Hematopoietic multipotent progenitor cell treated with erythropoietin and hydrocortisone succinate and interleukin-3 and kit ligand, for 15 days (in vitro differentiated cells): ENCODE measurements around the gene SMAD3.

Source experiments
- DNase-seq: peaks from one replicate; pipeline ENCODE4 v3.0.0-alpha.2; 2015; ENCODE audit warnings: low spot score

The SMAD3 gene

DNA sequence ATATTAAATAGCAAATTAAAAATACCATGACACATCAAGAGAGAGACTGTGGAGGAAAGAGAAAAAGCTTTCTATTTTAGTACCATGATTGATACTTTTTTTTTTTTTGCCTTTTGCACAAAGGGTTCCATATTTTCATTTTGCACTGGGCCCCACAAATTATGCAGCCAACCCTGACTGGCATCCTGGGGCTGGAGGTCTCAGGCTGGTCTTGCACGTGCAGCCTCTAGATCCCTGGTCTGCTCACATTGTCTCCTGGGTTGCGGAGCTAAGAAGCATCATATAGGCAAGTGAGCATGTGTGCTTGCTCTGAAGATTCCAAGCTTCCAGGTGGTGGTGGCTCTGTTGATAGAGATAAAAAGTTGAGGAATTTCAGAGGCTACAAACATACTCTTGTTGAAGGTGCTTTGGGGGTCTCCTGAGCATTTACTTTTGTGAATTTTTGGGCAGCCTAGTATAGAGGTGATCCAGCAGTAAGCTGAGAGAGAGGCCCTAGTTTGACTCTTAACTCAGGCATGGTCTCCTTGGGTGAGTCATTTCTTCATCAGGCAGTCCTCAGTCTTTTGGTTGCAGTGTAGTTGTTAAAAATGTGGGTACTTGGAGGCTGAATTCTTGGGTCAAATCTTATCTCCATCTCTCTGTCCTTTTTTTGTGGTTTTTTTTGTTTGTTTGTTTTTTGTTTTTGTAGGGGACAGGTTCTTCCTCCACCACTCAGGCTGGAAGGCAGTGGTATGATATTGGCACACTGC lies 31.3 kb downstream of the SMAD3 start:
- DNase-seq = no peak

DNA sequence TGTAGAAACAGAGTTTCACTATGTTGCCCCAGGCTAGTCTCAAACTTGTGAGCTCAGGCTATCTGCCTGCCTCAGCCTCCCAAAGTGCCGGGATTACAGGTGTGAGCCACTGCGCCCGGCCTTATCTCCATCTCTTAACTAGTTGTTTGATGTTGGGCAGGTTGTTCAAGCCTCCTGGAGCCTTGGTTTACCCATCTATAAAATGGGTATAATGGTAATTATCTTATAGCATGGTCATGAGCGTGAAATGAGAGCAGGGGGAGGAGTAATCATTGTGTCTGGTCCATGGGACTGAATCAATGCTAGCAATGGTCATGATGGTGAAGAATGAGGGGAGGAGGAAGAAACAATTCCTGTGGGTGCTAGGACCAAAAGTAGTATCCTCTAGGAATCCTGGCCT lies 32.0 kb downstream of the SMAD3 start:
- DNase-seq = no peak

DNA sequence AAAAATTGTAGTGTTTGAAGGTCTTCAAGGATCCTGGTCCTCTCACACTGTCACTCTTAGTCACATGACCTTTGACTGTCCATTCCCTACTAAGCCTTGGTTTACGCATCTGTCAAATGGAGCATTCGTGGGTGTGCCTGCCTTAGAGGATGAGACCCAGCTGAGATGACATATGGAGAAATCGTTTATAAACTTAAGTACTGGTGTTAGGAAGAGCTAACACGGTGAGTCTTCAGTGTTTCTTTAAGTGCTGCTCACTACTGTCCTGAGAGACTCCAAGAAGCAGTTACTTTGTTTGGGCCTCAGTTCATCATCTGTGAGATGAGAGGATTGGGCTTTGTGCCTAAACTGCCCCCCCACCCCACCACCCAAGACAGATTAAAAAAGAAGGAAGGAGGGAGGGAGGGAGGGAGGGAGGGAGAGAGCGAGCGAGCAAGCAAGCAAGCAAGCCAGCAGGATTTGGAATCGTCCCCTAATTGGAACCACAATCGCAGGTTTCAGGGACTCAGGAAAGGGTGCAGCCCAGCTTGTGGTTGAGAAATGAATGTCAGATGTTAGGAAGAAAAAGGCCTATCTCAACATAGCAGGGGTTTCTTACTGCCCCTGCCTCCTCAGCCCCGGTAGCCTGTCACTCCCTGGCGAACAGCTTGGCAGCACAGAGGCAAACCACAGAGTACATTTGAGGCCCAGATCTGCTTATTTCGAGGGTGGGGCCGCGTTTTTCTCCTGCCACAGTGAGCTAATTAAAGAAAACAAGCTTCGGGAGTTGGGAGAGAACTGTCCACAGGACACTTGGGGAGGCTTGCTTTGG lies 32.7 kb downstream of the SMAD3 start:
- DNase-seq = no peak

DNA sequence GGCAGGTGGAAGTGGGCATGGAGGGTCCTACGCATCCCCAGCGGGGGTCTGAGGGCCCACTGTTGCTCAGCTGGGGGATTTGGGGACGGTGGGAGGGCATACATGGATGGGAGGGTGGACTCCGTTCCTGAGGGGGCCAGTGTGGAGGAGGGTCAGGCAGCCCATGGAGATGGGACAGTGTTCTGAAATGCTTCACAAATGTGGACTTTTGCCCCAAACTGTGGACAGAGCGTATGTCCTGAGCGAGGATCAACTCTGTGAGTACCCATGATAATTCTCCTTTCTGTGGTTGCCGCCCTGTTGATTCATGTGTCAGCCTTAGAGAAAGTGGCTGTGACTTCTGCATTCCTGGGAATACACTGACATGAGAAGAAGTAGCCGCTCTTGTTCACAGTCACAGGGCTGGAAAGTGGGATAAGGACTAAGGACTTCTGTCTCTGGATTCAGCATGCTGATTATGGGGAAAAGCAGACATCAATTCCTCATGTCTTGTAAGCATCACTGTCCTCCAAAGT lies 33.4 kb downstream of the SMAD3 start:
- no peak for DNase-seq

DNA sequence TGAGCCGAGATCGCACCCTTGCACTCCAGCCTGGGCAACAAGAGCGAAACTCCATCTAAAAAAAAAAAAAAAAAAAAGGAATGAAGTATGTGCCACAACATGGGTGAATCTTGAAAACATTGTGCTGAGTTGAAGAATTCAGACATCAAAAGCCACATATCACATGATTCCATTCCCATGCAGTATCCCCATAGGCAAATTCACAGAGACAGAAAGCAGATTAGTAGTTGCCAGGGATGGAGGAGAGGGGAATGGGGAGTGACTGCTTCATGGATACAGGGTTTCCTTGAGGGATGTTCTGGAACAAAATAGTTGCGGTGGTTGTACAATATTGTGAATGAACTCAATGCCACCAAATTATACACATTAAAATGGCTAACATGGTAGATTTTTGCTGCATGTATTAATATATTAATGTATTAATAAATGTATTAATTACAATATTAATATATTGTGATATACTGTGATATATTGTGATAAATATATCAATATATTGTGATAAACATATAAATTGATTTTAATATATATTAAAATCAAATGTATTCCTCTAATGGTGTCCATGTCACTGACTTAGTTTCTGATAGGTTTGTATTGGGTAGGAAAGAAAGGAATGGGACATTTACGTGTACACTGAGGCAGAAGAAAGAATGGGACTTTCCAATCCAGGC lies 34.9 kb downstream of the SMAD3 start:
- DNase-seq = no peak

DNA sequence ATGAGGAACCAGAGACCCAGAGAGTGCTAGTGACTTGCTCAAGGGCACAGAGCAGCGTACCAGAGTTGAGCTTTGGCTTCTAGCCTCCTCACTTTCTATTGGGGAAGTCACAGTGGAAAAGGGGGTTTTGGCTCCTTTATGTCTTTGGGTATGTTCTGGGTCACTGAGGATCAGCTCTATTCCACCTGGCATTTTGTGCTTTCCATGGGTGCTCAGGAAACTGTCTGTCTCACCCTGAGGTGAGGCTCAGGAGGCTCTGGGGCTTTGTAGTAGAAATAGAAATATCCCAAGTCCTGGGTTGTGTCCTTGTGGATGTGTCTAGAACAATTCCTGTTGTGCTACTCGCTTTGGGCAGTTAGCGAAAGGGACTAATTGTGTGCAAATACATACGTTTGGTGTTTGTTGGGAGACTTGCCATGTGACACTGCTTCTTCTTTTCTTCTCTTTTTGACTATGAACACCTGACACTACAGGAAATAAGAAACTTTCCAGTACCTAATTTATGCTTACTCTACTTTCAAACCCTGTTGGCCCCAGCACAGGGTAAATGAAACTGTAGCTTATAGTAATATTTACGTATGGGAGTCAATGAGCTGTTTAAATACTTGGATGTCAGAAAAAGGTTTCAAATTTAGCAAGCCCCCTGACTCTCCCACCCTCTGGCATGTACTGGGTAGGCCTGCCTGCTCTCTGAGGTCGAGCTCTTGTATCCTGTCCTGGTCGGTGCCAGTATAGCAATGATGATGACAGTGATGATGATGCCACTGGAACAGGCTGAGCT lies 35.6 kb downstream of the SMAD3 start:
- no peak for DNase-seq

DNA sequence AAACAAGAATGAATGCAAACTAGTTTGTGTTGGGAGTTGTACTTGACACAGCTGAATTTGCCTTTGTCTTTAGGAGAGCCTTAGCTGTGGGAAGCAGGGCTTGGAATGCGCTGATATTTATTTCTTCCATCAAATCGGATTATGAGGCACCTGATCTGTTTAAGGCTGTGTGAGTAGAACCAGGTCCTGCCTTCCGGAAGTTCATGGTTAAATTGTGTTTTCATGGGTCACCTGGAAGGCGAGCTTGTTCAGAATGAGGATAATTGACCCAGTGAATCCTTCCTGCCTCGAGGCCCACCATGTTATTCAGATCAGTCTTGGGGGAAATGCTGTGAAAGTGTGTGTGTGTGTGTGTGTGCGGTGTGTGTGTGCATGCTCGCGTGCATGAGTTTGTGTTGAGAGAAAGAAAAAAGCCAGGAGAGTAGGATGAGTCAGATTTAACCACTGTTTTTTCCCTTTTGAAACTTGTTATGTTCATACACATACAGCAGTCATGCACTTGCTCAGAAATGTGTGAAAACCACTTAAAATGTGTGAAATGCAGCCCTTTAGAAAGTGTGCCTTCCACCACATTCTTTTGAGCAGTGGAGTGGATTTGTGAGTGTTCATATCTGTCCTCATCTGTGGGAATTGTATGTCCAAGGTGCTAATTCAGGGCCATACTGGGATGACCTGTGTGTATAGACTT lies 36.7 kb downstream of the SMAD3 start:
- DNase-seq = no peak

DNA sequence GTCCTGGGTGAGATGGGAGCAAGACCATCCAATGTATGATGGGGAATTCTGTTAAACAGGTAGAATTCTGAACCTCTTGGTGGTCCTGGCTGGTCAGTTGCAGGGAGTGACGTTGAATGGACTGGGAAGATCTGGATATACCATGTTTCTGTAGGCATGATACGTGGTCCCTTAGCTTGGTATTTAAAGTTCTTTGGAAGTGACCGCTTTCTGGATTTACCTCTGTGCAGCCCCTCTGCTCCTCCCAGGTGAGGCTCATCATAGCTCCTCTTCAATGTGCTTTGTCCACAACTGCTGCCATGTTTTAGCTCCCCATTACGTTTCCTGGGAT lies 37.2 kb downstream of the SMAD3 start:
- no peak for DNase-seq

DNA sequence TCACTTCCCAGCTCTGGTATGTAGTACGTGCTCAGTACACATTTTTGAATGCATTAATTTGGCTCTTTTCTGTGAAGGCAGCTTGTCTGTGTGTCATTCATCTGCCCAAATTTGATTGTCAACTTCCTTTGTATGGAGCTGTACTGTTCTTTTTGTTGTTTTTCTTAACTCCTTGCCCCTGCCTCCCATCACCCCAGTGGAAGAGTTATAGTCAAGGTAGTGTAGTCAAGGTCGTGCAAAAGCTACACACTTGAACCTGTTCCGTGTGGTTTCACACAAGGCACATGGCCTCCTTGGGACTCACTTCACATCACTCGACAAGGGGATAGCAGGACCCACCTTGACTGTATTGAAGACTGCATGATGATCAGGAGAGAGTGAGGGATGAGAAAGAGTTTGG lies 37.6 kb downstream of the SMAD3 start:
- DNase-seq = no peak

DNA sequence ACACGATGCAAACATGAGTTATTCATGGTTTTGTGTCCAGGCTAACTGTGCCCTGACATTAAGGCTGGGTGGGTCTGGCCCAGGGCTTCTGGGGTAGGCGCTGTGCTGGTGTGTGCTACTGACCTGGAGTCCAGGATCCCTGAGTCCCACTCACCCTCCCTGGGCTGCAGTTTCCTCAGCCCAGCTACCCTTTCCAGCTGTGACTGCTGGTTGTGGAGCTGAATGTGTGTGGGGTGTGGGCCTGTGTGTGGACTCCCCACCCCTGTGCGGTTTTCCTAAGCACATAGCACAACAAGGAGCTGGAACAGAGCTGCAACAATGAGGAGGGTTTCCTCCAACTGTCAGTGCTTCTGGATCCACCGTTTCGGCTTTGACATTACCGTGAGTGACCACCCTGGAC lies 38.0 kb downstream of the SMAD3 start:
- DNase-seq = no peak

DNA sequence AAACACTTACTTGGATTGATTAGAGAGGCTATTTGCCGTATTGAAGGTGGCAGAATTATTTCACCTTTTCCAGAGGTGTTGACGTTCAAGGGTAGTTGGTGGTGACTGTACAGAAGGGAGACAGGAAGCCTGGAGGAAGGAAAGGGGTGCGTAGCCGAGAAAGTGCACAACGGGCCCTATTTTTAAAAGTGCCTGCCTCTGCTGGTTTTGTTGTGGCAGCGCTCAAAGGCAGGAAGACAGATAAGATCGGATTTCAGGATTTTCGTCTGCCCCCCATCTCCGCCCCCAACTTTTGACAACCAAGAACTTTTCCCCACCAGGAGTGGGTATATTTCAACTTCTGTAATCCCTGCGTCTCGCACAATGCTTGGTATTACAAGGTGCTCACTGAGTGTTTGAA lies 38.5 kb downstream of the SMAD3 start:
- DNase-seq = no peak

DNA sequence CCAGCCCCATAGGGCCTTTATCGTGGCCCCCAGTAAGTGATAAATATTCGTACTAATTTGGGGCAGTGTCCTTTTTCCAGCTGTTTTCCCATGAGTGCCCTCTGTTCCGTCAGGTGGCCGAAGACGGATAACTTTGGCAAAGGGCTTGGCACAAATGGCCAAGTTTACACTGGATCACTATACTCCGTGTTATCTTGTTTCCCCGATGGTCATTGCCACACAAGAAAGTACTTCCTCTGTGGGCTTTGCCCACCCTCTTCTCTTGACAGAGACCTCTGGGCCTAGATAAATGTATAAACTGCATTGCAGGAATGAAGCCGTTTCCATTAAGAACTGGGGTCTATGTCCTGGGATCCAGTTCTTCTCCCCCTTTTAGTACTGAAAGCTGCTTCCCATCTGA lies 39.1 kb downstream of the SMAD3 start:
- no peak for DNase-seq

DNA sequence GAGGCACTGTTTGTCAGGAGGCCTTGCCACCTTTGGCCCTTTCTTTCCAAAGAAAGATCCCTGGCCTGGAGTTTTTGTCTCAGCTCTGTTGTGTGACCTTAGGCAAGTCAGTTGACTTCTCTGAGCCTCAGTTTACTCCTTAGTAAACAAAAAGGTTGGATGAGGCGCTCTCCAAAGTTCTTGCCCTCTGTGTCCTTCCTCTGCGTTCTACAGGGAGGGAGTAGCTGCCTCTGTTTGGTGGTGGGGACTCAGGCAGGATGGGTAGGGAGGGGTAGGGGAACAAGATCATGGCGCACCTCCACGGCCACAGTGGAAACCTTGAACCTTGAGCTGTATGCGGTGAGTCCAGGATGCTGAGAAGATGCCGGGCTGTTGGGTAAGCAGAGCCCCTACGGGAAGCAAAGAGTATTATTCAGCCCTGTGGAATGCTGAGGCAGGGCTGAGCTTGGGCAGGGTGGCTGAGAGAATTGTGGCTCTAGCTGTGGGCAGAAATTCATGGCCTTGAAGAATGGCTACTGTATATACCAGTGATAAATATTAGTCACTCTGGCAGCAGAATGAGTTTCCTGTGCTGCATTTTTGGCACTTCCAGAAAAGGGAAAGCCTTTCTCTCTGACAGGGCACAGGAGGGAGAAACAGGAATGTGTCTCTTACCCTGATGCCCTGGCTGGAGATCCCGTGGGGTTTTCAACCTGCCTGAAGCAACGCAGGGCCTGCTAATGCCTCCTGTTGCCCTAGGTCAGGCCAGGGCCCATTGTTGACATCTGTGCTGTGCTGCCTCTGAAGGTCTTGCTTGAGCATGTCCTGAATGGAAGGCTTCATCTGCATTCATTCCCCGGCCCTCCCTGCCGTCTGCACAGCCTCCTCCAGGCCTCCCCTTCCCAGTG lies 39.9 kb downstream of the SMAD3 start:
- DNase-seq = no peak

DNA sequence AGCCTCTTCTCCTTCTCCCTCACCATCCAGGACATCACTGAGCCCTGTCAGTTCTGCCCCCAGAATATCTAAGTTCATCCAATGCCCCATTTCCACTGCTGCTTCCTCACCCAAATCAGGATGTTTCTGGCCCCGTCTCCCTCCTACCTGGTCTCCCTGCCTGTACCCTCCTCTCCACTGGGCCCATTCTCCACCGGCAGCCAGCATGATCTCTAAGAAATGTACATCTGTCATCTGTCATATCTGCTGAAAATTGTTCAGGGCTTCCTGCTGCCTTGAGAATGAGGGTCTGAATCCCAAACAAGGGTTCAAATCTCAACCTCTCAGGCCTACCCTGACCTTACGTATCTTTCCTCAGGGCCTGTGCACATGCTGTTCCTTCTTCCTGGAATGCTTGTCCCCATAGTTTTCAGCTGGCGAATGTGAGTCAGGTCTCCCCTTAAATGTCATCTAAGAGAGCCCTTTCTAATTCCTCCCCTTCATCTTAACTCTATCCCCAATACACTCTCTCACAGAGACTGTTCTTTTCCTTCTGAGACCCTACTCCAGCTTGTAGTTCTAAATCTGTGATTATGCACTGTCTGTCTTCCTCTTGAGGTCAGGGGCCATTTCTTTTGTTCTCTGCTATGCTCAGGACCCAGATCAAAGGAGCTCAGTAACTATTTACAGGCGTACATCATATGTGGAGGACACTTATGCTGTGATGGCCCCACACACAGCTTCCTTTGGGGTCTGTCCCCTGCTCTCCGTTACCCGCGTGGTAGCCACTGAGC lies 40.8 kb downstream of the SMAD3 start:
- DNase-seq = no peak

DNA sequence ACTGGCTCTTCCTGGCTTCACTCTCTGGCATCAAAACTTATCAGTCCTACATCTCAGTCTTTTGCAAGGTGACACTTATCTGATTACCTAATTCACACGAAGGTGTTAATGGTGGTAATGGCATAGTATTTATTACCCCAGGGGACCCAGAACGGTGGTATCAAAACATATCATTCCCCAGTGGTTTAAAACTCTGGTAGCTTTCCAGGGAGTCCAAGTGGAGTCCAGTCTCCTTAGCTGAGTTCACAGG lies 41.3 kb downstream of the SMAD3 start:
- no peak for DNase-seq

DNA sequence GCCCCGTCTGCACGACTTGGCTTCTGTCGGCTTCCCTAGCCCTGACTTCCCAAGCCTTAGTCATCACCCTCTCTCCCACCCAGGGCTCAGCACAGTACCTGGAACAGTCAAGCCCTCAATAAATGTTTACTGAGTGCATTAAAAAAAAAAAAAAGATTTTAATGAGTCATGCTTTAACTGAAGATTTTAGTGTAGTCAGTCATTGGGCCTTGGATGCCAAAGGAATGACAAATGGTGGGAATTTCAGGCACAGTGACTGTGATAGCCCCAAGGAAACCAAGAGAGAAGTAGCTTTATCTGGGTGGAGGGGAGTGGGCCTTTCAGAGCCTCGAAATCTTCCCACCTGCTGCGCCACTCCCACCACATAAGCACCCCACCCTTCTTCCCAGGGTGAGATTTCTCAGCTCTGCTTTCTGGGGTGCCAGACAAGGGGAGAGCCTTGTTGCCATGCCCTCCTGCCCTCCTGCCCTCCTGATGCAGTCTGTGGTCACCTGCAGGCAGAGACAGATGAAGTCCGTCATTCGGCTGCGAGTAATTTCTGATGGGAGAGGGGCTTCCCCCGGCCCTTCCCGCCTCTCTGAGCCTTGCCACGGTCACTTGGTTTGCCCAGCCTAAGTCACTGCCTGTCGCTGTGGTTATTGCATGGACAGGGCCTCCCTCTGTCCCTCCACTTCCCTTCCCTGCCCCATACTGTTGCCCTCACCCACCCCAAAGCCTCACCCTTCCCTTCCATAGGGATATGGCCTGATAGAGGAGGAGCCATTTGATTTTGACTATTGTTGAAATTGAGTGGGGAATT lies 41.8 kb downstream of the SMAD3 start:
- DNase-seq = no peak

DNA sequence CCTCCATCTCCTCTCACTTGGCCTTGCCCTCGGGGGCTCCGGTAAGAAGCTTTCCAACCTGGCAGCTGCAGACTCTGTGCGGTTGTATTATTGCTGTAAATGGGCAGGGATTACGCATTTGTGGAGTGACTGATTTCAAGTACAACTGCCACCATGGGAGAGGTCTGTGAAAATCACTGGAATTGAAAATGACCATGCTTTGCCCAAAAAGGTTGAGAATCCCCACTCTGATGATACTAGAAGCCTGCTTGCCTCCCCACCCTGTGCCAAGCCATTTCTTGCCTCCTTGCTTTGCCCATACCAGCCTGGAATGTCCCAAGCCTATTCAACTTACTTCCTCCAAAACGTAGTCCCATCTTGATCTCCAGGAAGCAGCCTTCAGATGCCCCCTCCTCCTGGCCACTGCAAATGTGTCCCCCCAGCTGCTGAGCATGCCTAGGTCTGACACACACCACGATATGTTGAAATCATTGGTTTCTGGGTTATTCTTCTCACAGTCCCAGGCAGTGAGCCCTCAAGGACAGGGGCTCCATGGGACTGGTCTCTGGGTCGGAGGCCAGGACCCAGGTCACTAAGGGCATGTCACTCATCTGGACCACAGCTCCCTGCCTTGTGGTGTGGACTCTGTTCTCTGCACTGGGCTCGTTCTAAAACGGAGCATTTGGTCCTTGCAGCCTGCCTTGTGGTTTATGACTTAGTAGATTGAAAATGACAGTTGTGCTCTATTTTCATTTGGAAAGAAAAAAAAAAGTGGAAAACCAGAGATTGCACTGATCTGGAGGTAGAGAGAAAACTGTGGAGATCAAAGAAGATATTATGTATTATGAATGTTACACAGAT lies 42.9 kb downstream of the SMAD3 start:
- no peak for DNase-seq
